Measurements from ENCODE around the gene PGBD4.
"Not testable (repeated sequence)": the region's sequence is repeated elsewhere in the genome, so short reads cannot be mapped to it uniquely, and the experiment has no call there.

Gene PGBD4

GRCh38 chr15:34109797-34110663, 8.1 kb downstream of the PGBD4 start:
- H3K27ac ChIP-seq: no peak overlapping the region
- H3K4me3 ChIP-seq: no peak overlapping the region
- H3K9ac ChIP-seq: no peak overlapping the region
- H3K4me1 ChIP-seq: no peaks in the 10 kb centered on the region
- H3K9me3 ChIP-seq: no peaks in the 10 kb centered on the region
- H3K27me3 ChIP-seq: no peaks in the 10 kb centered on the region
- TF ChIP-seq Cebpa-rat (IDR thresholded peaks at IDR 0.05): no peak
- H3K36me3 ChIP-seq: no peaks in the 10 kb centered on the region
- no peak overlapping the region for H3K4me2 ChIP-seq
- no peaks in the 10 kb centered on the region for H4K20me1 ChIP-seq

GRCh38 chr15:34111488-34111887, 9.6 kb downstream of the PGBD4 start:
- no peaks in the 10 kb centered on the region for H4K20me1 ChIP-seq
- no peaks in the 10 kb centered on the region for H3K27me3 ChIP-seq
- no peaks in the 10 kb centered on the region for H3K9me3 ChIP-seq
- no peaks in the 10 kb centered on the region for H3K4me1 ChIP-seq
- H3K27ac ChIP-seq: no peak overlapping the region
- H3K36me3 ChIP-seq: no peaks in the 10 kb centered on the region
- no peak overlapping the region for H3K4me3 ChIP-seq
- no peak for TF ChIP-seq Cebpa-rat (IDR thresholded peaks at IDR 0.05)
- no peak overlapping the region for H3K4me2 ChIP-seq
- H3K9ac ChIP-seq: no peak overlapping the region

GRCh38 chr15:34114215-34114614, 12.3 kb downstream of the PGBD4 start:
- H4K20me1 ChIP-seq: no peaks in the 10 kb centered on the region
- no peaks in the 10 kb centered on the region for H3K4me1 ChIP-seq
- H3K27me3 ChIP-seq: no peaks in the 10 kb centered on the region
- TF ChIP-seq Cebpa-rat (IDR thresholded peaks at IDR 0.05): no peak
- H3K4me3 ChIP-seq: no peak overlapping the region
- no peaks in the 10 kb centered on the region for H3K9me3 ChIP-seq
- H3K9ac ChIP-seq: no peak overlapping the region
- no peaks in the 10 kb centered on the region for H3K36me3 ChIP-seq
- H3K4me2 ChIP-seq: no peak overlapping the region
- H3K27ac ChIP-seq: no peak overlapping the region

GRCh38 chr15:34114739-34115138, 12.9 kb downstream of the PGBD4 start:
- H3K9me3 ChIP-seq: no peaks in the 10 kb centered on the region
- TF ChIP-seq Cebpa-rat (IDR thresholded peaks at IDR 0.05): no peak

GRCh38 chr15:34116620-34117019, 14.7 kb downstream of the PGBD4 start:
- no peak for TF ChIP-seq Cebpa-rat (IDR thresholded peaks at IDR 0.05)
- no peaks in the 10 kb centered on the region for H3K27me3 ChIP-seq
- no peak overlapping the region for H3K27ac ChIP-seq
- H3K4me3 ChIP-seq: no peak overlapping the region
- H3K36me3 ChIP-seq: no peaks in the 10 kb centered on the region
- H4K20me1 ChIP-seq: no peaks in the 10 kb centered on the region
- H3K9ac ChIP-seq: no peak overlapping the region
- H3K9me3 ChIP-seq: no peaks in the 10 kb centered on the region
- no peaks in the 10 kb centered on the region for H3K4me1 ChIP-seq
- no peak overlapping the region for H3K4me2 ChIP-seq

More at GRCh38 chr15:34114739-34115138, 12.9 kb downstream of the PGBD4 start:
- no peak overlapping the region for H3K27ac ChIP-seq
- no peaks in the 10 kb centered on the region for H3K36me3 ChIP-seq
- H3K4me2 ChIP-seq: no peak overlapping the region
- H3K4me3 ChIP-seq: no peak overlapping the region
- no peak overlapping the region for H3K9ac ChIP-seq
- H3K27me3 ChIP-seq: no peaks in the 10 kb centered on the region
- H3K4me1 ChIP-seq: no peaks in the 10 kb centered on the region
- H4K20me1 ChIP-seq: no peaks in the 10 kb centered on the region

GRCh38 chr15:34119291-34119690, 17.4 kb downstream of the PGBD4 start:
- H3K9ac ChIP-seq: no peak overlapping the region
- H3K27ac ChIP-seq: no peak overlapping the region
- no peaks in the 10 kb centered on the region for H3K36me3 ChIP-seq
- no peaks in the 10 kb centered on the region for H3K4me1 ChIP-seq
- H3K9me3 ChIP-seq: no peaks in the 10 kb centered on the region
- no peak overlapping the region for H3K4me2 ChIP-seq
- no peak for TF ChIP-seq Cebpa-rat (IDR thresholded peaks at IDR 0.05)
- no peak overlapping the region for H3K4me3 ChIP-seq
- H4K20me1 ChIP-seq: no peaks in the 10 kb centered on the region
- no peaks in the 10 kb centered on the region for H3K27me3 ChIP-seq

- H3K9ac ChIP-seq, H3K4me3 ChIP-seq, H4K20me1 ChIP-seq, H3K27ac ChIP-seq, H3K4me1 ChIP-seq, H3K9me3 ChIP-seq, H3K4me2 ChIP-seq, H3K36me3 ChIP-seq, H3K27me3 ChIP-seq: not testable (repeated sequence)
Observed at GRCh38 chr15:34120420-34120819, 18.5 kb downstream of the PGBD4 start.

- not testable (repeated sequence) for H4K20me1 ChIP-seq, H3K36me3 ChIP-seq, H3K27me3 ChIP-seq, H3K4me2 ChIP-seq, H3K27ac ChIP-seq, H3K4me3 ChIP-seq, H3K9me3 ChIP-seq, H3K4me1 ChIP-seq, H3K9ac ChIP-seq
Observed at GRCh38 chr15:34121786-34122185, 19.9 kb downstream of the PGBD4 start.

- H3K4me2 ChIP-seq: no peak overlapping the region
- TF ChIP-seq Cebpa-rat (IDR thresholded peaks at IDR 0.05): no peak
- H3K36me3 ChIP-seq: no peaks in the 10 kb centered on the region
- H3K9me3 ChIP-seq: no peaks in the 10 kb centered on the region
- H3K4me1 ChIP-seq: no peaks in the 10 kb centered on the region
- H3K9ac ChIP-seq: no peak overlapping the region
- no peaks in the 10 kb centered on the region for H3K27me3 ChIP-seq
- no peak overlapping the region for H3K4me3 ChIP-seq
- no peak overlapping the region for H3K27ac ChIP-seq
- no peaks in the 10 kb centered on the region for H4K20me1 ChIP-seq
Observed at GRCh38 chr15:34122771-34123183, 20.9 kb downstream of the PGBD4 start.

GRCh38 chr15:34124651-34125050, 22.8 kb downstream of the PGBD4 start:
- no peaks in the 10 kb centered on the region for H3K9me3 ChIP-seq
- no peaks in the 10 kb centered on the region for H4K20me1 ChIP-seq
- H3K27ac ChIP-seq: no peak overlapping the region
- no peaks in the 10 kb centered on the region for H3K36me3 ChIP-seq
- no peak for TF ChIP-seq Cebpa-rat (IDR thresholded peaks at IDR 0.05)
- no peaks in the 10 kb centered on the region for H3K4me1 ChIP-seq
- no peak overlapping the region for H3K4me3 ChIP-seq
- no peak overlapping the region for H3K4me2 ChIP-seq
- H3K9ac ChIP-seq: no peak overlapping the region
- no peaks in the 10 kb centered on the region for H3K27me3 ChIP-seq

- Histone ChIP-seq H3K36me3 (no peaks in the 10 kb centered on the region), H3K27me3 (no peaks in the 10 kb centered on the region), H3K4me2 (no peak overlapping the region), H4K20me1 (no peaks in the 10 kb centered on the region), H3K9me3 (no peaks in the 10 kb centered on the region), H3K4me1 (no peaks in the 10 kb centered on the region), H3K27ac (no peak overlapping the region), H3K9ac (no peak overlapping the region), H3K4me3 (no peak overlapping the region)
- TF ChIP-seq Cebpa-rat (IDR thresholded peaks at IDR 0.05): no peak
Observed at GRCh38 chr15:34125945-34126344, 24.1 kb downstream of the PGBD4 start.
